Measurements from ENCODE around the gene APCDD1.
A peak's percentile ranks its signal among the peaks of the same experiment; 100 is the strongest.

APCDD1 gene

DNA sequence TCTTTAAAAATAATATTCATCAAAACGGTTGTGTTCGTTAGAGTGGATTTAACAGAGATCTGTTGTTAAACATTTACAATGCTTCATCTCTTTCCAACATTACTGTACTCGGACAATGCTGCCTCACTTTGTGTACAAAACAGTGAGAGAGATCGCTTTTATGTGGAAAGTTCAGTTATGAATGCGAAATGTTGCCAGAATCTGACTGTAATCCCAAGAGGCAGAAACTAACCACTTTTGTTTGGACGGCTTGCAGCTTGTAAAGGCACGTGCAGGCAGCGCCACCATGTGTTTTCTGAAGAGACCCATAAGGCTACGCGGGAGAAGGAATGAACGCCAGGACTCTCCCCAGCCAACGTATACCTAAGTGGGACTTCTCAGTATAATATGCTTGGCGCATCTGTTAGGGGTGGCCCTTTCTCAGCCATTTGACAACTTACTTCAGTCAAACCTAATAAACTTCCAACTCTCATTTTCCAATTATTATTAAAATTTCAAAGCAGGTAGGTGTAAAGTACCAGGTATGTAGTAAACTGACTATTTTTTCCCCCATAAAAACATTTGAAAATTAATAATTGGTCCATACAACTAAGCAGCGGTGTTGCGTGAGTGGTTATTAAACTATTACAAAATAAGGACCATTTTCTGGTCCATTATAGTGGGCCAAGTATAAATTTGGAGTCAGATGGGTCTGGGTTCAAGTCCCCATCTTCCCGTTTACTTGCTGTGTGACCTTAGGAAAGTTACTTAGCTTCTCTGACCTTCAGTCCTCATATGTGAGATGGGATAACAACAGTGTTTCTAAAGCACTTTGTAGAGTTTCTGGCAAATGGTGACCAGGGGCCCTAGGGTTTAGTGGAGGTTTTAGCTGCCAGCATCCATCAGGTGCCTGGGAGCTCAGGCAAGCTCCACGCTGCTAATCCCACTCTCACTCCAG is 65.8 kb downstream of the APCDD1 start:
- peak; percentile 98 for DNase-seq (ENCODE audit: low read depth)
- Histone ChIP-seq H3K27me3 (replicated peaks; ENCODE audit: control insufficient read depth, insufficient read depth, low read length) (peaks cover 3% of the 10 kb centered on the region), H3K36me3 (ENCODE audit: control insufficient read depth, insufficient read depth, low read length, severe bottlenecking) (no peaks in the 10 kb centered on the region), H3K9ac (ENCODE audit: low read length) (peak overlapping the region; percentile 66), H3K4me3 (ENCODE audit: low read length) (peak overlapping the region; percentile 55), H3K9me3 (ENCODE audit: control insufficient read depth, low read length) (peaks cover 8% of the 10 kb centered on the region), H3K4me1 (ENCODE audit: control insufficient read depth, insufficient read depth, low read length) (peaks cover 31% of the 10 kb centered on the region)

DNA sequence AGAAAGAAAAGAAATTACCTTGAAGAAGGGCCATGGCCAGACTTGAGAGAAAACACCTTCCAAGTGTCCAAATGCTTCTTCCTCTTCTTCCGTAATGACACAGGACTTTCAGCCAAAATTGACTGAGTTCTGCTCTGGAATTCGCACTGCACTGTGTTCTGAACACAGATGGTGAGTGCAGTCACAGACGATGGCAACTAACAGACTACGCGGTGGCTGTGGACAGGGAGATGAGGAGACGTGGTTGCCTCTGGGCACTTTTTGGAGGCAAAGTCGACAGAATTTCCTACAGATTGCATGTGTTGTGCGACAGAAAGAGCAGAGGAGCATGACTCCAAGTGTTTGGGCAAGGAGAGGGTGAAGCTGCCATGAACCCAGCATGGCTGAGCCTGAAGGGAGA is 67.1 kb downstream of the APCDD1 start:
- no peak overlapping the region for H3K4me3 ChIP-seq (ENCODE audit: low read length)
- DNase-seq (ENCODE audit: low read depth) = no peak

DNA sequence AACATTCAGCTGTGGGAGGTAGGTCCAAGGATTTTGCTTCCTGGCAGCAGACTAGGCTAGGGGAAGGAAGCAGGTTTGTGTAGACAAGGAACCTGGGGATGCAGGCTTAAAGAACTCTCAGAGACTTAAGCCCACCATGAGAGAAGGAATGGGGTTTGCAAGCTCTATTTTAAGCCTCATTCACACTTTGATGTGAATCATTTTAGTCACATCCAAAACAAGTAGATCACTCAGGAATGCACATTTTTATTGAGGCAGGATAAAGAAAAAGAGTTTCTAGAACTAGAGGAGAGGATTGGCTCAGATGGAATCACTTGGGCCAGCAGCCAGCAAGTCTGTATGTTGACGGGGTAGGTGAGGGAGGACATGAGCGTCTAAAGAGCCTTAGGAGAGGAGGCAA is 68.1 kb downstream of the APCDD1 start:
- H3K9me3 ChIP-seq (ENCODE audit: control insufficient read depth, low read length) = peaks cover 1% of the 10 kb centered on the region
- peaks cover 38% of the 10 kb centered on the region for H3K4me1 ChIP-seq (ENCODE audit: control insufficient read depth, insufficient read depth, low read length)
- no peaks in the 10 kb centered on the region for H3K27me3 ChIP-seq (replicated peaks; ENCODE audit: control insufficient read depth, insufficient read depth, low read length)
- no peak for DNase-seq (ENCODE audit: low read depth)
- no peaks in the 10 kb centered on the region for H3K36me3 ChIP-seq (ENCODE audit: control insufficient read depth, insufficient read depth, low read length, severe bottlenecking)
- H3K4me3 ChIP-seq (ENCODE audit: low read length) = no peak overlapping the region
- no peak overlapping the region for H3K9ac ChIP-seq (ENCODE audit: low read length)

More for the DNA sequence above, 67.1 kb downstream of the APCDD1 start:
- H3K9ac ChIP-seq (ENCODE audit: low read length) = no peak overlapping the region
- H3K9me3 ChIP-seq (ENCODE audit: control insufficient read depth, low read length) = peaks cover 8% of the 10 kb centered on the region
- H3K27me3 ChIP-seq (replicated peaks; ENCODE audit: control insufficient read depth, insufficient read depth, low read length) = no peaks in the 10 kb centered on the region
- H3K4me1 ChIP-seq (ENCODE audit: control insufficient read depth, insufficient read depth, low read length) = peaks cover 34% of the 10 kb centered on the region
- H3K36me3 ChIP-seq (ENCODE audit: control insufficient read depth, insufficient read depth, low read length, severe bottlenecking) = no peaks in the 10 kb centered on the region

DNA sequence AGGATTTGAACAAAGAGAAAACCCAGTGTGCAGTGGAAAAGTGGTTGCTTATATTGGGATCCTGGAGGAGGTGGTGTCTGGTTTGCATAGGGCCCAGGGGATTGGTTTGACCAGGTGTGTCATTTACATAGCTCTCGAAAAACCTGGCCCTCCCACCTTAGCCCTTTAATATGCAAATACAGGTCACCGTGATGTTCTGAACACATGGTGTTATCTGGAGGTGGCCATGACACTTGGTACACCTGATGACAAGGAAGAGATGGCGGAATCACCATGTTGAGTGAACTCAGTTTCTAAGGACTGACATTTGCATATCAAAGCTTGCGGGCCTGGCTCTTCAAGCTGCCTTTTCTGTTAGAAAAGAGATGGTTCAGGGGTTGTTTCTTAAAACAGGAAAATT is 69.1 kb downstream of the APCDD1 start:
- H3K9me3 ChIP-seq (ENCODE audit: control insufficient read depth, low read length) = no peaks in the 10 kb centered on the region
- H3K27me3 ChIP-seq (replicated peaks; ENCODE audit: control insufficient read depth, insufficient read depth, low read length) = no peaks in the 10 kb centered on the region
- DNase-seq (ENCODE audit: low read depth) = no peak
- no peaks in the 10 kb centered on the region for H3K36me3 ChIP-seq (ENCODE audit: control insufficient read depth, insufficient read depth, low read length, severe bottlenecking)
- no peak overlapping the region for H3K4me3 ChIP-seq (ENCODE audit: low read length)
- H3K4me1 ChIP-seq (ENCODE audit: control insufficient read depth, insufficient read depth, low read length) = peaks cover 33% of the 10 kb centered on the region
- H3K9ac ChIP-seq (ENCODE audit: low read length) = no peak overlapping the region

DNA sequence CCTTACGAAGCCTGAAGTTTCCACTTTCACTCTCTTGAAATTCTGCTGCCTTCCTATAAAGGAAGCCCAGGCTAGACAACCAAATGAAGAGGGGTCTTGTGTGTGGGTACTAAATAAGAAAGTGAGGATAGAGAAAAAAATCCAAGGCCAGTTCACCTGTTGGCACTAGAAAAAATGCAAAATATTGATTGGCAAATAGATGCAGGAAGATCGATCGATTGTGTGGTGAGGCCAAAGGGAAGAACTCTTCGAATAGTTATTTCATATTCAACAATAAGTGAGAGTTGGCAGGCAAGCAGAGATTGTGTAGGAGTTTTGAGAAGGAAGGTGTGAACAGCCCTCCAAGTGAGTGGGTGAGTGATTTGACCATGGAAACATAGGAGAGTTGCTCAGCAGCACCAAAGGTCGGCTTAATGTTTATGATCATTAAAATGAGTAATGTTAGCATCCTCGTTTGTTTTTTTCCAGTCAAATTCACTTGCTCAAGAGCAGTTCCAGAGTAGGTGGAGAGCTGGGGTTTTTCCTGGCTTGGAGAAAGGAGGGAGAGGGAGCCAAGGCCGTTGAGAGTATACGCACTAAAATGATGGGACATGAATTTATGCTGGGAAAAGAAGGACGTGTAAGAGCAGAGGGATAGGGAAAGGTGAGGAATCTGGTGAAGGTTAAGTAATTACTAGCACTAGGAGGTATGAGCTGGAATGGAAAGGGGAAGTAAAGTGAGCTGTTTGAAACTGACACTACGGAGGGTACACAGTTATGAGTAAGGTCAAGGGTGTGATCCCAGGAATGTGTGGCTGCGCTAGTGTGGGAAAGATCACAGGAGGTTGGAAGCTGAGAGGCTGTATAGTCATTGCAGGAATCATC is 70.3 kb downstream of the APCDD1 start:
- Histone ChIP-seq H3K4me1 (ENCODE audit: control insufficient read depth, insufficient read depth, low read length) (peaks cover 21% of the 10 kb centered on the region), H3K9ac (ENCODE audit: low read length) (peak overlapping the region; percentile 95), H3K36me3 (ENCODE audit: control insufficient read depth, insufficient read depth, low read length, severe bottlenecking) (no peaks in the 10 kb centered on the region), H3K27me3 (replicated peaks; ENCODE audit: control insufficient read depth, insufficient read depth, low read length) (no peaks in the 10 kb centered on the region), H3K9me3 (ENCODE audit: control insufficient read depth, low read length) (no peaks in the 10 kb centered on the region), H3K4me3 (ENCODE audit: low read length) (peak overlapping the region; percentile 98)
- no peak for DNase-seq (ENCODE audit: low read depth)

DNA sequence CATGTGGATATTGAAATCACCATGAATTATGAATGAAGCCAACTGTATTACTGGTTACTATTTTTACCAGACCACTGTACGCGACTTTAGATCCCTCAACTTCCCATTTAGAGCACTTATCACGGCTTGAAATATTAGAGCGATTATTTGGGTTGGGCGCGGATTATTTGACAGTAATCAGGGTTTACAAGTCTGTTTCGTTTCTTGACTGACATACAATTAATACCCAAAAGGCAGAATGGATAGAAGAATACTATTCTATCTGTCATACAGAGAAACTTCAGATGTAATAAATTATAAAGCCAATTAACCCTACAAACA is 70.9 kb downstream of the APCDD1 start:
- H3K4me3 ChIP-seq (ENCODE audit: low read length) = peak overlapping the region; percentile 98
- DNase-seq (ENCODE audit: low read depth) = no peak
- no peaks in the 10 kb centered on the region for H3K9me3 ChIP-seq (ENCODE audit: control insufficient read depth, low read length)

DNA sequence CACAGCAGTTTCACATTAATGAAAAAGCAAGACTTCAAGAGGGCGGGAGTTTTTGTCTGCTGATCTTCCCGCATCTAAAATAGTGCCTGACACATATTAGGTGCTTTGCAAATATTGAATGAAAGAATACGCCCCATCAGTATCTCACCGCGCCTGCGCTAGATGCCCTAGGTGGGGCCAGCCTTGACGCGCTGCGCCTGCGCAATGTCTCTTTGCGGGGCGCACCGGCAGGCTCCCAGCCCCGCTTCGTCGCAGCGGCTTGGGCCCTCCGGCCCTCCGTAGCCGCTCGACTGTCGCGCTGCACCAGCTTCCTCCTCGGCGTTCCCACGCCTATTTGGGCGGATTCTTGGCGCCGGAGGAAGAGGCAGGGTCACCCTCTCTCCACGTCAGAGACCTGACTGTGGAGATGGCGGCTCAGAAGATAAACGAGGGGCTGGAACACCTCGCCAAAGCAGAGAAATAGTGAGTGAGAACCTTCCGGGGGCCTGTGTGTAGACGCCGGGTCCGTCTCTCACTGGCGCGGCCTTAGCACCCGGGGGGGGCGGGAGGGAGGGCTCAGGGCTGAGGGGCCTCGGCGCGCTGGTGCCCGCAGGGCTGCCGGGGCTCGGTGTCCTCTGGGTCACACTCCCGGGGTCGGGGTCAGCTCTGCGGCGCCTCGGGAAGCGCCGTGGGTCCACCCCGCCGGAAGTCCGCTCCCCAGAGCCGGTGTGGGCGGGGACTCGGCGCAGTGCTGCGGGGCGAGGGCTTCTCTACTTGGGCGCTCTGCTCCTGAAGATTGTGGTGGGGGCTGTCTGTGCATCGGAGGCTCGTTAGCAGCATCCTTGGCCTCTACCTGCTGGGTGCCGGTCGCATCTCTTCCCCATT is 71.5 kb downstream of the APCDD1 start, which contains the start of gene NAPG:
Gene NAPG, plus strand, starts transcription at position 331 of the 864 bp plus-strand sequence. Its CDS starts 76 bp downstream, at position 407.
- Histone ChIP-seq H3K9ac (ENCODE audit: low read length) (peak within 1 kb of the TSS; percentile 95), H3K36me3 (ENCODE audit: control insufficient read depth, insufficient read depth, low read length, severe bottlenecking) (no peaks in the 10 kb centered on the region), H3K4me1 (ENCODE audit: control insufficient read depth, insufficient read depth, low read length) (peaks cover 19% of the 10 kb centered on the region), H3K9me3 (ENCODE audit: control insufficient read depth, low read length) (no peaks in the 10 kb centered on the region), H3K27me3 (replicated peaks; ENCODE audit: control insufficient read depth, insufficient read depth, low read length) (no peaks in the 10 kb centered on the region), H3K4me3 (ENCODE audit: low read length) (peak within 1 kb of the TSS; percentile 98)
- peak; percentile 96 for DNase-seq (ENCODE audit: low read depth)

More for the DNA sequence above, 70.9 kb downstream of the APCDD1 start:
- H3K4me1 ChIP-seq (ENCODE audit: control insufficient read depth, insufficient read depth, low read length) = peaks cover 19% of the 10 kb centered on the region
- peak overlapping the region; percentile 95 for H3K9ac ChIP-seq (ENCODE audit: low read length)
- no peaks in the 10 kb centered on the region for H3K36me3 ChIP-seq (ENCODE audit: control insufficient read depth, insufficient read depth, low read length, severe bottlenecking)
- no peaks in the 10 kb centered on the region for H3K27me3 ChIP-seq (replicated peaks; ENCODE audit: control insufficient read depth, insufficient read depth, low read length)

DNA sequence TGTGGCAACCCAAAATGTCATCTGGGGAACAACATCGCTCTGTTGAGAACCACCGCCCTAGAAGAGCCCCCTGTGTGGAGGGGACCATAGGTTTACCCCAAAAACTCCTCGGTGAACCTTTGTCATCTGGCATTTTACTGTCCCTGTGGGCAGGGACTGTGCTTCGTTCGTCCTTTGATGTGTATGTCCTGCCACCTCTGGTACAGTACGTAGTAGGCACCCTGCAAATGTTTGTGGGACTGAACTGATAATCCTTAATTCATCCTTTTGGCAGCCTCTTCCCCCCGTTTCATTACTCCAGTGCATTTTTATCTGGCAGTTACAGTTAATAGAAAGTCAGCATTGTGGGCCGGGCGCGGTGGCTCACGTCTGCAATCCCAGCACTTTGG is 72.1 kb downstream of the APCDD1 start:
- Histone ChIP-seq H3K36me3 (ENCODE audit: control insufficient read depth, insufficient read depth, low read length, severe bottlenecking) (peaks cover 4% of the 10 kb centered on the region), H3K9me3 (ENCODE audit: control insufficient read depth, low read length) (no peaks in the 10 kb centered on the region), H3K27me3 (replicated peaks; ENCODE audit: control insufficient read depth, insufficient read depth, low read length) (no peaks in the 10 kb centered on the region), H3K9ac (ENCODE audit: low read length) (peak overlapping the region; percentile 95), H3K4me3 (ENCODE audit: low read length) (peak overlapping the region; percentile 98), H3K4me1 (ENCODE audit: control insufficient read depth, insufficient read depth, low read length) (peaks cover 19% of the 10 kb centered on the region)
- DNase-seq (ENCODE audit: low read depth) = peak; percentile 22

DNA sequence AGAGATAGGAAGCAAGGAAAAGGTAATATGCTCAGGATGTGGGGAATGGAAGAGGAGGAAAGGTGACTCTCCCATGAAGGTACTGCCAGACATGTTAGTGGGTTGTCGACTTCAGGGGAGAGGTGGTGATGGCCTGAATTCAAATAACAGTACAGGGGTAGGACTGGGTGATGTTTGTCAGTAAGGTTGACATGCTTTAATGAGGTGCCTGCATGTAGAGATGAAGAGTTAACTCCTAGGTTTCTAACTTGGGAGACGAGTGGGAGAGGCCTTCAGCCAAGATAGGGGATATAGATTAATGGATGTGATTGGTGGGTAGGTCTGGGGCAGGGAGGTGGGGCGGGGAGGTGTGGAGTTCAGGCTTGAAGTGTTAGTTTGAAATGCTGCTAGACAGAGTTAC is 74.0 kb downstream of the APCDD1 start:
- DNase-seq (ENCODE audit: low read depth) = no peak
- H3K9ac ChIP-seq (ENCODE audit: low read length) = no peak overlapping the region
- peaks cover 24% of the 10 kb centered on the region for H3K4me1 ChIP-seq (ENCODE audit: control insufficient read depth, insufficient read depth, low read length)
- no peaks in the 10 kb centered on the region for H3K27me3 ChIP-seq (replicated peaks; ENCODE audit: control insufficient read depth, insufficient read depth, low read length)
- no peak overlapping the region for H3K4me3 ChIP-seq (ENCODE audit: low read length)
- H3K9me3 ChIP-seq (ENCODE audit: control insufficient read depth, low read length) = no peaks in the 10 kb centered on the region
- H3K36me3 ChIP-seq (ENCODE audit: control insufficient read depth, insufficient read depth, low read length, severe bottlenecking) = peaks cover 4% of the 10 kb centered on the region

DNA sequence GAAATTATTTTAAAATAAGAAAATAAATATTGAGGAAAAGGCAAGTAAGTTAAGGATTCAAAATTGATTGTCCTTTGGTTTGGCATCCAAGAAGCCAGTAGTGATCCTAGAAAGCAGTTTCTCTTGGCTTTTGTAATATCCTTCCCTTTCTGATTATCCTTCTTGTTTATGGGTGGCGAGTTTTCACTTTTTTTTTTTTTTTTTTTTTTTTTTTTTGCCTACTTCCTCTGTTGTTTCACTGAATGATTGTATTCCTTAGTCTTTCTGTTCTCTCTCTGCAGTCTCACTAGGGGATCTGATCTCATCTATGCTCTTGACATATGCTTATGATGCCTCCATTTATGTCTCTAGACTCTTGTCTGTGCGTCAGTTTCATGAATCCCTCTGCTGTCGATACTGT is 75.6 kb downstream of the APCDD1 start:
- H3K9ac ChIP-seq (ENCODE audit: low read length) = no peak overlapping the region
- peaks cover 4% of the 10 kb centered on the region for H3K36me3 ChIP-seq (ENCODE audit: control insufficient read depth, insufficient read depth, low read length, severe bottlenecking)
- H3K4me1 ChIP-seq (ENCODE audit: control insufficient read depth, insufficient read depth, low read length) = peaks cover 17% of the 10 kb centered on the region
- no peaks in the 10 kb centered on the region for H3K9me3 ChIP-seq (ENCODE audit: control insufficient read depth, low read length)
- no peaks in the 10 kb centered on the region for H3K27me3 ChIP-seq (replicated peaks; ENCODE audit: control insufficient read depth, insufficient read depth, low read length)
- DNase-seq (ENCODE audit: low read depth) = no peak
- H3K4me3 ChIP-seq (ENCODE audit: low read length) = no peak overlapping the region

Measured in adipocyte (in vitro differentiated cells).